ENCODE results near the gene NCAPH2.

Gene NCAPH2

GRCh38 chr22:50474710-50475651 lies 33.0 kb upstream of the NCAPH2 start, which contains the start of gene SBF1:
TSS of gene SBF1 (minus strand) at chr22:50475035. CDS start at chr22:50474840, 195 bp downstream.
- no peak for DNase-seq

GRCh38 chr22:50475652-50476002 lies 32.4 kb upstream of the NCAPH2 start:
- no peak for DNase-seq

GRCh38 chr22:50476868-50477267 lies 31.2 kb upstream of the NCAPH2 start:
- peak; percentile 27 for DNase-seq

- no peak for DNase-seq
Observed at GRCh38 chr22:50477923-50478322, 30.1 kb upstream of the NCAPH2 start.

- DNase-seq = no peak
Observed at GRCh38 chr22:50479721-50480120, 28.3 kb upstream of the NCAPH2 start.

- DNase-seq = no peak
Observed at GRCh38 chr22:50481045-50481439, 27.0 kb upstream of the NCAPH2 start.

GRCh38 chr22:50481440-50482106 lies 26.5 kb upstream of the NCAPH2 start, which contains the start of gene ADM2:
TSS of gene ADM2 (plus strand) at chr22:50481543. CDS start at chr22:50481848, 305 bp downstream.
- no peak for DNase-seq

GRCh38 chr22:50482107-50483074 lies 25.6 kb upstream of the NCAPH2 start:
- DNase-seq = no peak

- DNase-seq = no peak
Observed at GRCh38 chr22:50483106-50483505, 24.9 kb upstream of the NCAPH2 start.

- DNase-seq = no peak
Observed at GRCh38 chr22:50483556-50483955, 24.5 kb upstream of the NCAPH2 start.

- no peak for DNase-seq
Observed at GRCh38 chr22:50483977-50484853, 23.8 kb upstream of the NCAPH2 start.

- DNase-seq = no peak
Observed at GRCh38 chr22:50485221-50486131, 22.5 kb upstream of the NCAPH2 start.

GRCh38 chr22:50486561-50487289 lies 21.3 kb upstream of the NCAPH2 start, which contains the start of gene MIOX:
TSS of gene MIOX (plus strand) at chr22:50486859. CDS start at chr22:50486898, 39 bp downstream.
- DNase-seq = no peak

GRCh38 chr22:50487290-50488005 lies 20.6 kb upstream of the NCAPH2 start:
- DNase-seq = no peak

GRCh38 chr22:50488006-50488677 lies 19.9 kb upstream of the NCAPH2 start:
- no peak for DNase-seq

GRCh38 chr22:50488886-50489285 lies 19.1 kb upstream of the NCAPH2 start:
- DNase-seq = no peak

GRCh38 chr22:50489363-50490243 lies 18.4 kb upstream of the NCAPH2 start:
- no peak for DNase-seq

Measured in DMS79 (cell line).